GM19452 (cell line): ENCODE measurements around the gene ADRA1B.

Experiments
- ATAC-seq: cut with Tn5 transposase; IDR thresholded peaks from one replicate; pipeline ENCODE4 v1.9.1; 2021; ENCODE audit not compliant: unreplicated experiment

The ADRA1B gene

DNA sequence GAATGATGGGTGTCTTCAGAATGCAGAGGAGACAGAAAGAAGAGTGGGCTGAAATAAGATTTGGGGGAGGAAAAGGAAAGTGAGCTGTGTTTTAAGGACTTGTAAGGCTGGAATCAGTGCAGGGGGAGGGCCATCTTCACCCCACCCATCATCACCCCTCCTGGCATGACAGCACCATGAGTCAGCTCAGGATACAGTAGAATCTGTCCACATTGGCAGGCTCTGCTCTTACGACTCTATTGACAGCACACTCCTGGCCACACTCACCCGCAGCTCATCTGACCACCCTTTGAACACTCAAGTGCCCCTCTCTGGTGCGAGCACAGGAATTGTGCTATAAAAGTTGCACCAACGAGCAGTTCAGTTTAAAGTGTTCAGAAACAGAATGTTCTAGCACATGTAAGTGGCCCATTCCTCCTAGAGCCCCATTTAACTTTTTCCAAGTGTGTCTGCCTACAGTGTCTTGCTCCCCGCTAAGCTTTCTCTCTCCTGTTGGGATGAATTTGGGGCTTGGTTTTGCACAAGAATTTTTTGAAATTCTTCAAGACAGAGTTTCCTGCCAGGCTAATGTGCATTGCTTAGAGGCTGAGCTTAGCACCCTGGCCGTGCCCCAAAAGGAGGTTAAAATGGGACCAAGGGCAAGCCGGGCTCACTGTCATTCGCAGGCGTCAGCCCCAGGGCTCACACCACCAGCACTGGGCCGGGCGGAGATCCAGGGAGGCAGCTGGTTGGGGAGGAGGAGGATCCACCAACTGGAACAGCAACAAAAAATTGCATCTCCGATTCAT is 12.0 kb downstream of the ADRA1B start:
- ATAC-seq: no peak

DNA sequence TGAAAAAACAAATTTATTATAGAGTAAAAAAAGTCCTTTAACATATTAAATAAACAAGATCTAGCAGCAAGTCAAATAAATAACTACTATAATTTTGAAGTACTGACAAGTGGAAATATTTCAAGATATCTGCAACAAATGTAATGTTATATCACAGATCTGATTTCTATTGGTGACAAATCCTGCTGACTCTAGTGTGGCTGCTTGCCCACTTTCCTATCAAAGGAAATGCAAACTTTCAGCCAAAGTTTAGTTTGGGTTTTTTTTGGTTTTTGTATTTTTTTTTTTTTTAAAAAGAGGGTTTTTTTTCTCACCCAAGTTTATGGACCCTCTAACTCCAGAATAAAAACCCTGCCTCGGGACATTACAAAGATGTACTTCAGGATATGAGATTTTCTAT is 12.9 kb downstream of the ADRA1B start:
- ATAC-seq: no peak

DNA sequence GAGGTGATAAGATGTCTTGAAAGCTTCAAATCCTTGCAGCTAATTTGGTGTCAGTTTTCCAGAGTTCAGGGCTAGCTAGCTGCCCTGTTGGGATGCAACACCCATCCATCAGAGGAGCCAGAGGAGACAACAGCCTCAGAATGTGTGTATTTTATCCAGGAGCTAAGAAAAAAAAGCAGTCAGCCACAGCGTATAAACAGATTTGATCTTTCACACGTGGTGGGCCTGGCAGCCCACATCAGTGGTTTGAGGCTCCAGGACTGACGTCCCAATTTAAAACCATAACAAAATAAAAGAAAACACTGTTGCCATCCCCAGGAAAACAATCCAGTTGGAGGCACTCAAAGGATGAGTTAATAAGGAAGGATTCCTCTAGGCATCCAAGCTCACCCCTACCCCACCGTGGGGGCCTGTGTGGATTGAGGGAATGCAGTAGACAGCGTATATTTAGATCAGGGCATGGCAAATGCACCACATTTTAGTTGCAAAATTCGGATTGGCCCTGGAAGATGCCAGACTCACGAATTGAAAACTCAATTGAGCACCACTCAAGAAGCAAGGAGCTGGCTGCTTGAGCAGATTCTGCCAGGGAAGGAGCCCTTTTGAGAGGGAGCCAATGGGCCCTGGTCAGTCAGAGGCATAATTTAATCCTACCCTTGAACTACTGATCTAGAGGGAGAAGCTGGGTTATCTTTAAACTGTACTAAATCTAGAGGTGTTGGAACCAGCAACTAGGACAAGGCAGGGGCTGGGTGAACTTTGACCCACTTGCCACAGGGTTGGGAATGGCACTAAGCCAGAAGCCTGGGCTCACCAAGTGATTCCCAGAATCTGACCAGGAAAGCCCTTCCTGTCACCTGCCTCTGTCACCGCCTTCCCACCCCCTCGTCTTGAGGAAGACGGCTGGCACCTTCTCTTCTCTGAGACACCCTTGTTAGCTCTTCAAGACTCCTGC is 17.5 kb downstream of the ADRA1B start:
- no peak for ATAC-seq

DNA sequence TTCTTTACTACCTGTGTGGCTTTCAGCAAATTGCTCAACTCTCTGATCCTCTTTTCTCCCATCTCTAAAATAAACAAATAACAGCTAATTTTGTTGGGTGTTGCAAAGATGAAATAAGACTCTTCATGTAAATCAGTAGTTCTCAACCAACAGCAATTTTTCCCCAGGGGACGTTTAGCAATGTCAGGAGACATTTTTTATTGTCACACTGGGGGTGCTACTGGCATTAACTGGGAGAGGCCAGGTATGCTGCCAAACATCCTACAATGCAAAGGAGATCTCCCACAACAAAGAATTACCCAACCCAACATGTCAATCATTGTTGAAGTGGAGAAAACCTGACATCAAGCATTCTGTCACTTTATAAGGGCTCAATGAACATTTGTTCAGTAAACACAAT is 19.7 kb downstream of the ADRA1B start:
- no peak for ATAC-seq

DNA sequence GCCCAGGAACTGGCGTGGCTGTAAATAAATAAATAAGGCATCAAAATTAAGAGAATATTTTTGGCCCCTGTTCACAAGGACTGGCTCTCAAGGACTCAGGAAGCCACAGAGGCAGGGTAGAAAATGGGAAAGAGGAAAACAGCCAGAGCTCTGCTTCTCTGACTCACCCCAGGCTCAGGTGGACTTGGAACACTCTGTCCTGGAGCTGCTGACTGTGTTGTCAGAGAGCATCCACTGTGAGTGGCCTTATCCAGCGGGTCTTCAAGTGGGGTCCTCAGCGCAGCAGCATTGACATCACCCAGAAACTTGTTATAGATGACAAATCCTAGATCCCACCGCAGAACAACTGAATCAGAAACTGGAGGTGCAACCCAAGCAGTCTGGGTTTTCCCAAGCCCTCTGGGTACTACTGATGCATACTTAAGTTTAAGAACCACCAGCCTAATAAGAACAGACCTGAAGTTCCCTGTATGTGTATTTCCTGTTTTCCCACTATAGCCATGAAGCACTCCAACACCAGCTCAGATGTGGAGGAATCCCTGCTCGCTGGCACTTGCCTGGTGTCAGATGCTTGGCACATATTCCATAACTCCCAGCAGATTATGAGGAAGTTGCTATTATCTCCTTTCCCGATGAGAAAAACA is 20.5 kb downstream of the ADRA1B start:
- ATAC-seq: no peak

DNA sequence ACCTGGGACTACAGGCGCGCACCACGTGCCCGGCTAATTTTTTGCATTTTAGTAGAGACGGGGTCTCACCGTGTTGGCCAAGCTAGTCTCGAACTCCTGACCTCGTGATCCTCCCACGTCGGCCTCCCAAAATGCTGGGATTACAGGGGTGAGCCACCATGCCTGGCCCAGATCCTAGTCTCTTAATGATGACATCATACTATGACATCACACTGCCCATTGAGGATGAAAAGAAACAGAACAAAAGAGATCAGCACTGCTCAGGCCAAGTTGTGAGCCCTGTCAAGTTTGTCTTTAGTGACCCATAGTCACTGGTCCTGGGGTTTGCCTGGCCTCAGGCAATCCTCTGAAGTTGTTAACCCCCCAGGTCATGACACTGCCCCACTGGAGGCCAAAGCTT is 21.3 kb downstream of the ADRA1B start:
- ATAC-seq: no peak

DNA sequence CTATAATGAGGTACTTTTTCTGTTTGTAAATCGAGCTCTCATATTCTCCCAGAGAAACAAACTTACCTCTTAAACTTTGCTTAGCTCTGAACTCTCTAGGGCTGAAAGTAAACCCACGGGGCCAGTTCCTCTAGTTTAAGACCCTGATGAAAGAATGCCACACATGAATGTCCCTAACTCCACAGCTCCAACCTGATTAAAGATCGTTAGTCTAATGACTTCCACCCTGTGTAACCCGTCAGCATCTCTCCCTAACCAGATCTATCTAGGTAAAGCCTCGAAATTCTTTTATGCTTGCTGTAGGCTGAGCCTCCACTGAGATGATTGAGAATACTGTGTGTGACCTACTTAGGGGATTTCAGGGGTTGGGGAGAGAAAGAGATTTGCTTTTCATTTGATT is 27.0 kb downstream of the ADRA1B start:
- ATAC-seq: no peak

DNA sequence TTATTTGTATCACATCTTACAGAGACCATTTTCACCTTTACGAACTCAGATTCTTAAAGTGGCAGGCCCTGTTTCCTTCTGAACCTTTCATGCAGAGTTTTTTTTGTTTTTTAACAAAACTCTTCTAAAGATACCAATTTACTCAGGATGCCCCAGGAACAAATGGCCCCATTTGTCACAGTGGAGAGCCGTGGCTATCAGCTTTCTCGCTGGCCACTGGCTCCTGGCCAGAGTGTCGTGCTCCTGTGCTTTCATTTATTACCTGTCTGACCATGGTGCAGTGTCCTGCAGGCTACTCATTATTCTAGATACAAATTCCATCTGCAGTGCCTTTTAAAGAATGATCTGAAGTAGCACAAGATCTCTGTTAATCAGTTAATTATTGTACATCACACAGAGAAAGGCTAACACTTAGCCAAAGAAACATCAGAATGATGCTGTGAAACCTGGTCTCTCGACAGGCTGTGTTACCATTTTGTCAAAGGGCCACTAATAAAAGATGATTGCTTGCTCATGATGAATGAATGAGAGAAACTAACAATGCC is 27.8 kb downstream of the ADRA1B start:
- ATAC-seq: no peak

DNA sequence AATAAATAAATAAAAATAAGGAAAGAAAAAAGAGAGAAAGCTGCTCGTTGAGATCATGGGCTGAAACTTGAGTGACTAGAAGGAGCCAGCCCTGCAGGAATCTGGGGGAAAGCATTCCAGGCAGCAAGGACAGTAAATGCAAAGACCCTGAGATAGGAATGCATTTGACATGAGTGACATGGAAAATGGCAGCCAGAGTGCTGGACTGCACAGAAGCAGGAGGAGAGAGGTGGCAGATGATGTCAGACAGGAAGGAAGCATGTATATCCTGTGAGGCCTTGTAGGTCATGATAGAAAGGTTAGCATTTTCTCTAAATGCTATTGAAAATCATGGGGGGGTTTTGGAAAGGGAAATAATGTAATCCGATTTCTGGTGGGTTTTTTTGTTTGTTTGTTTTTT is 29.1 kb downstream of the ADRA1B start:
- ATAC-seq: no peak

DNA sequence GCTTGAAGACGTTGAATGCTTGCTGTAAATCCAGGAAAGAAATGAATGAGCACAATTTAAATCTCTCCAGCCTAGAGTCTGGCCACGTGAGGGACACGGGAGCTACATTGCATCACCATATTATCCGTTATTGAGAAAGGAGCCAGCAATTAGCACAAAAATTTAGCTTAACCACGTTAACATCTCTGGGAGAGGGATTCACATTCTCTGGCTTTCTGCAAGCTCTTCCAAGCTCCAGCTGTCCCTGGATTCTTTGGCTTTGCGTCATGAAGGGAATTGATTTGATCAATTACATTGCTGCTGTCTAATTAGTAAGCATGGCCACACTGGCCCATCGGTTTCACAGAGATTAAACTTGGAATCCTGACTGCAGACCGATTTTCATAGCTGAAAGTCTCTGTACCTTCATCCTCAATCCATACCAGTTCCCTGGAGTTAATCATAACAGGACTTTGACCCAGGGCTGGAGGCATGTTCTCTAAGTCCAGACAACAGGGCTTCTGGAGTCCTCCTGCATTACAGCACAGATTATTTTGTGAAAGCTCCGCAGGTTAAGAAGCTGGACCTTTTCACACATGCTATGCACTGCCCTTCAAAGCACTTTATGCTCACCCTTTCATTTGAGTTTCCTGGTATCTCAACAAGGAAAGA is 31.6 kb downstream of the ADRA1B start:
- ATAC-seq: no peak

DNA sequence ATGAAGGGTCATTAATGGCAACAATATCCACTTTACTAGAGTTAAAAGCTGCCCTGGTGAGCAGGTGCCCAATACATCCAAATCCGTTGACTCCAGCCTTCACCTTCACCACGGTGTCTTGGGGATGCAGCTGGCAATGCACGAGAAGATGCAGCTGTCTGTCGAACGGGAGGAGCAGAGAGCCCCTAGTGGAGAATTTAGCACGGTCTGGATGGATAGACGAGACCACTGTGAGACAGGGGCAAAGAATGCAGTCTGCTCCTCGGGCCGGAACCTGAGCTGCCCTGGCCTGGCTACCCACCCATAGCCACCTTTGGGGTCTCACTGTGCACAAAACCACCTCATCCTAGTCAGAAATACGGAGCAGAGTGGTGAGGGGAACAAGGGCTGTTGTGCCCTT is 35.1 kb downstream of the ADRA1B start:
- no peak for ATAC-seq

DNA sequence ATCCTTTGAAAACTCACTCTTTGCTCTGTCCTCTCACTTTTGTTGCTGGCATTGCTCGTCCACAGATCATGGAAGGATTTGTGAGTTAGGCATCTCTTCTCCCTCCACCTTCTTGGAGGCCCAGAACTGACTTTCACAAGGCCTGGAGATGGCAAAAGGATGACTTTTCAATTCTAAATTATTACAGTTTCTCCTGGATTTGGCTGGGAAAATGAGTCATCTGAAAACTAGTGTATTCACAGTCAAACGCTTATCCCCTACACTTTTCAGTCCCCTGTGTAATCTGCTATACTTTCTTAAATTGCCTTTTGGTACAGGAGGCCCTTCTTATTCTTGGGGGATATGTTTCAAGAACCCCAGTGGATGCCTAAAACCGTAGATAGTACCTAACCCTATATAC is 35.6 kb downstream of the ADRA1B start:
- ATAC-seq: no peak

DNA sequence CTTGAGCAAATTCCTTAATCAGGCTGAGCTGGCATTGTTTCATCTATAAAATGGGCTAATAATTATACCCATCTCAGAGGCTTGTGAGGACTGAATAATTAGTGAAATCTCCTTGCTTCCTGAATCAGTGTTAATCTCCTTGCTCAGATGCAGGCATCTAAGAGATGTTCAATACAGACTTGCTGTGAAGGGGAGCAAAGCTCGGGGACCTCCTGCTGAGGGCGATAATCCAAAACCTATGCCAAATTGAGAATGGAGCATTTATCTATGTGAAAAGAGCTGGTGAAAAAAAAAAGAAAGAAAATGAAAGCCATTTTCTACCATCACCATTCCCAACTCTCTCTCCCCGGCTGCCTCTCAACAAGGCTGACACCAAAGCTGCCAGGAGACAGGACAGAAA is 37.3 kb downstream of the ADRA1B start:
- ATAC-seq: no peak

DNA sequence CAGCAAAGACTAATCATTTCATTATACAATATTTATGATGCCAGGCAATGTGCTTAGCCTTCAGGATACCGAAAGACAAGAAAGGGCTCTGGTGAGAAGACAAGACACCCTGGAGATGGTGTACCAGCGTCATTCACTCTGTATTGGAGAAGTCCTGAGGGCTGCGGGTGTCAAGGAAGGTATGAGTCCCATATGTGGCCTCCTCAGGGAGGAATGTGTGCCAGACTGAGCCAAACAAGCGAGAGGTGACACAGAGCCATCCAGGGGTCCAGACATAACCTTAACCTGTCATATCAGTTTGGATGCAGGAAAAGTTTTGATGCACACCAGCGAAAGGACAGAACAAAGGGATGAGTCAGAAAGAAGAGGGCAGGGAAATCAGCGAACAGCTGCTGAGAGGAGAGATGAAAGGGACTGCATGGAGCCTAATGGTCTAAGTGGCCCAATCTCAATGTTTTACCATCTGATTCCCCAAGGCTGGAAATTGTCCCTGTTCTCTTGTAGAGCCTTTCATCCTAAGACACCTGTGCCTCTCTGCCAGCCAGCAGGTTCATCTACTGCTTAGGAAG is 38.9 kb downstream of the ADRA1B start:
- no peak for ATAC-seq

DNA sequence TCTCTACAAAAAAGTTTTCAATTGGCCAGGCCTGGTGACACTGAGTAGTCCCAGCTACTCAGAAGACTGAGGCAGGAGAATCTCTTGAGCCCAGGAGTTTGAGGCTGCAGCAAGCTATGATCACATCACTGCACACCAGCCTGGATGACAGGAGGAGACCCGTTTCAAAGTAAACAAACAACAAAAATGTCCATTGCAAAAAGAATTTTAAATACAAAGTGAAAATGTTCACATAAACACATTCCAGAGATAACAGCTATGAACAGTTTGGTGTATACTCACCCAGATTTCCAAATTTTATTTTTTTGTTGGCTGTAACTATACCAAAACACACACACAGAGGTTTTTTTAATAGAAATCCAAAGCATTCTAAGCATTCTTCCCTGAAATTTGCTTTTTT is 39.8 kb downstream of the ADRA1B start:
- ATAC-seq: no peak

DNA sequence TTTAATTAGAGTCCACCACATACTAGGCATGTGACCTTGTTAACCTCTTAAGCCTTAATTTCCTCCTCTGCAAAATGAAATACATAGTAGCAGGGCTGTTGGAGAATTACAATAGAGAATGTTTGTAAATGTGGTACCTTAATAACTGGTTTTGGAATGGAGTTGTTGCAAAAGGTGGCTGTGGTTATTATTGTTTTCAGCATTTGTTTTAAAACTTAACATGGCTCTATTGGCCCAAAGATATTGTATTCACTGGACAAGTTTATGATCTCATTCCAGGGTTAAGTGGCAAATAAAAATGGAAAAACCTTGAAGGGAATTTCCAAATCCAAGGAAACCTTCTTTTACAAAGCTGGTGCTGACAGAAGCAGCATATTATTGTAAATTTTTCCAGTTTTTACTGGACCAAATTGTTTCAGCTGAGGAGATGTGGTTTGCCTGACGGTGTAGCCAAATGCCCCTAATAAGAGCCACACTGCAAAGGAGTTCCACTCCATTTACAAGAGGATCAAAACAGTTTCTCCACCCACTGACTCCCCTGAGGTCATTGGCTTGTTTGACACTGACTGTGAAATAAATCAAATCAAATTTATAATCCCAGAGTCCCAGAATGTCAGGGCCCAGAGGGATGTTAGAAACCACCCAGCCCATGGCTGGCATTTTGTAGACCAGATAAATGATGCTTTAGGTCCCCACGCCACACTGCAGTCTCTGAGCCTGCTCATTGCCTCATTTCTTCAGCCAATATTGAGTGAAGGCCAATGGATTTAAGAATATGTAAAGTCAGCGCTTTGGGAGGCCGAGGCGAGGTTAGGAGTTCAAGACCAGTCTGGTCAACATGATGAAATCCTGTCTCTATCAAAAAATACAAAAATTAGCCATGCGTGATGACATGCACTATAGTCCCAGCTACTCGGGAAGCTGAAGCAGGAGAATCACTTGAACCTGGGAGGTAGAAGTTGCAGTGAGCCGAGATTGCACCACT is 45.2 kb downstream of the ADRA1B start:
- ATAC-seq: no peak

DNA sequence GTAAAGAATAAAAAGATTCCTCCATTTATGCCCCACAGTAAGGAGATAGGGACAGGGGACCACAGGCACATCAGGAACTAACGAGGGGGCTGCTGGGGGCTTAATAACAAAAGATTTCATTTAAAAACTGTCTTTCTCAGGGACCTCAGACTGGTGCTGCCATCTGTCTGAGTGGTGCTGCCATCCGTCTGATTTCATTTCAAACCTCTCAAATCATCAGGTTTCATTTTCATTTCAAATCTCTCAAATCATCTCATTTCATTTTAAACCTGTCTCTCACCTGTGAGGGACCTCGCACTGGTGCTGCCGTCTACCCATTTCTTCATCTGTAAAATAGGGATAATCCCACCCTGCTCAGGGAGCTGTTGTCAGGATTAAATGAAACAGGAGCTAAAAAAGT is 45.9 kb downstream of the ADRA1B start:
- ATAC-seq: no peak

DNA sequence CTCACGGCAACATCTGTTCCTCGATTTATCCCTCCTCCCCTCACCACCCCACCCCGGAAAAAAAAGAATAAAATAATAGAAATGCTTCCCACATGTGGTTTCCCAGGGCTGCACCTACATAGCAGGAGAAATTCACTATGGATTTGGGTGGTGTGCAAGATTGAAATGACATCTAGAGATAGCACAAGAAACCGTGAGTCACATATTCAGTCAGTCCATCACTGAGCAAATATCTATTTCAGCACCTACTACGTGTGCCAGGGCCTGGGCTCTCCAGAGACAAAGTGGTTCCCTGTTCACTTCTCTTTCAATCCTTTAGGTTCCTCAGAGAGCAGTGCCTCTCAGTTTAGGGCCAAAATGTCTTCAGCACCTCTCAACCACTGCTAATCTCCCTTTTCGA is 47.7 kb downstream of the ADRA1B start:
- no peak for ATAC-seq

DNA sequence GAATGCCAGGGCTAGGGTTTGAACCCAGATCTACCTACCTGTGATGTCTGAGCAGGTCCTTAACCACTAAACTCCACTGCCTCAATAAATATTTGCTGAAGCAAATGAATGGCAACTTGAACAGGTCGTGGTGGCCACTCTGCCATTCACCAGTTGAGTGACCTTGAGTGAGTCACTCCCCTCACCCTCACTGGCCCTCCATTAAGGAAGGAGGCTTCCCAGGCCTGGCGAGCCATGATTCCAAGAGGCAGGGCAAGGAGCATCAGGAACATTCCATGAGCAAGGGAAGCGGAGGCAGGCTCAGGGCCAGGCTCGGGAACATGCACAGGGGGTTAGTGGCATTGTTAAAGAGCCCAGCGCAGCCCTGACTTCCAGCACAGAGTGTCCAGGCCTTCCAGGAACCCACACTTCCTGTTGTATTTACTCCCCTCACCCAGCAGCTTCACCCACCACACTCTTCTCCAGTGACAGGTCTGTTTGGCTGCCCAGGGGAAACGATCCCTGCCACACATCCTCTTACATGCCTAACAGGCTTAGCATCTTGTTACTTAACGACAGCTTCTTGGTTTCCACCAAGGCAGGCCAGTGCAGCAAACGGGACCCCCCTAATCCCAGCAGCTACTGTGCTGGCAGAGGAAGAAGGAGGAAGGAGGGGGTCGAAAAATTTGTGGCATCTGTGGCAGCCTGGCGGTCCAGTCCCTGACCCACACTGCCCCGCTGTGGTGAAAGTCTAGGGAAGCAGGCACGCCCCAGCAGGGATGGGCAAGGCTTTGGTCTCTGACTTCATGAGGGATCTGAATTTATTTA is 49.0 kb downstream of the ADRA1B start:
- no peak for ATAC-seq
